KMS-11 (cell line): ENCODE results near the gene EPC2.

Experiments used
- H2AFZ ChIP-seq: fragments of 200-600 bp; sonication (generic); 2 replicates; pipeline ENCODE4 v1.6.1; 2016; ENCODE audit warnings: antibody characterized with exemption, mixed run types, low read depth
- H3K27ac ChIP-seq: fragments of 200-600 bp; sonication (generic); 2 replicates; pipeline ENCODE4 v1.6.1; 2016; ENCODE audit warnings: mild to moderate bottlenecking, mixed run types
- H3K27me3 ChIP-seq: fragments of 200-600 bp; sonication (generic); 2 replicates; pipeline ENCODE4 v1.6.1; 2017; ENCODE audit warnings: mild to moderate bottlenecking, low read depth, mixed run types, moderate library complexity; ENCODE audit not compliant: insufficient read depth
- H3K36me3 ChIP-seq: fragments of 200-600 bp; sonication (generic); 2 replicates; pipeline ENCODE4 v1.6.1; 2017; ENCODE audit warnings: mild to moderate bottlenecking, mixed run types; ENCODE audit not compliant: insufficient read depth
- H3K4me1 ChIP-seq: fragments of 200-600 bp; sonication (generic); 2 replicates; pipeline ENCODE4 v1.6.1; 2016; ENCODE audit warnings: mild to moderate bottlenecking, low read depth, mixed run types; ENCODE audit not compliant: poor library complexity, severe bottlenecking
- H3K4me2 ChIP-seq: fragments of 200-600 bp; sonication (generic); 2 replicates; pipeline ENCODE4 v1.7.0; 2016; ENCODE audit warnings: mild to moderate bottlenecking, mixed run types
- H3K4me3 ChIP-seq: fragments of 200-600 bp; sonication (generic); IDR thresholded peaks from 2 replicates; pipeline ENCODE4 v1.6.1; 2017; ENCODE audit warnings: low read depth, low read length, mixed read lengths; ENCODE audit not compliant: insufficient read depth
- H3K79me2 ChIP-seq: fragments of 200-600 bp; sonication (generic); 2 replicates; pipeline ENCODE4 v1.6.1; 2016; ENCODE audit warnings: low read depth, mixed run types; ENCODE audit not compliant: insufficient read depth
- H3K9ac ChIP-seq: fragments of 200-600 bp; sonication (generic); 2 replicates; pipeline ENCODE4 v1.6.1; 2016; ENCODE audit warnings: mild to moderate bottlenecking, mixed run types
- H4K20me1 ChIP-seq: fragments of 200-600 bp; sonication (generic); 2 replicates; pipeline ENCODE4 v1.6.1; 2016; ENCODE audit warnings: mild to moderate bottlenecking, mixed run types; ENCODE audit not compliant: insufficient read depth
- TF ChIP-seq, protein P1 (sequence below): fragments of 200-600 bp; sonication (generic); conservative IDR thresholded peaks from 2 replicates; pipeline ENCODE4 v1.6.1; 2017; ENCODE audit warnings: low read depth, mild to moderate bottlenecking, antibody characterized with exemption, low read length, moderate library complexity, mixed read lengths

Gene EPC2

GRCh38 chr2:148643998-148644882, at the start of gene EPC2:
Gene EPC2, plus strand, starts transcription at chr2:148644751. Its CDS starts 267 bp downstream, at chr2:148645018.
- no peaks in the 10 kb centered on the region for H3K36me3 ChIP-seq
- peak within 1 kb of the TSS; percentile 84 for H3K4me3 ChIP-seq
- H3K9ac ChIP-seq = peak within 1 kb of the TSS; percentile 88
- H2AFZ ChIP-seq = peak within 1 kb of the TSS; percentile 96
- H4K20me1 ChIP-seq = peaks cover 14% of the 10 kb centered on the region
- H3K79me2 ChIP-seq = peaks cover 38% of the 10 kb centered on the region
- TF ChIP-seq, protein P1, sequence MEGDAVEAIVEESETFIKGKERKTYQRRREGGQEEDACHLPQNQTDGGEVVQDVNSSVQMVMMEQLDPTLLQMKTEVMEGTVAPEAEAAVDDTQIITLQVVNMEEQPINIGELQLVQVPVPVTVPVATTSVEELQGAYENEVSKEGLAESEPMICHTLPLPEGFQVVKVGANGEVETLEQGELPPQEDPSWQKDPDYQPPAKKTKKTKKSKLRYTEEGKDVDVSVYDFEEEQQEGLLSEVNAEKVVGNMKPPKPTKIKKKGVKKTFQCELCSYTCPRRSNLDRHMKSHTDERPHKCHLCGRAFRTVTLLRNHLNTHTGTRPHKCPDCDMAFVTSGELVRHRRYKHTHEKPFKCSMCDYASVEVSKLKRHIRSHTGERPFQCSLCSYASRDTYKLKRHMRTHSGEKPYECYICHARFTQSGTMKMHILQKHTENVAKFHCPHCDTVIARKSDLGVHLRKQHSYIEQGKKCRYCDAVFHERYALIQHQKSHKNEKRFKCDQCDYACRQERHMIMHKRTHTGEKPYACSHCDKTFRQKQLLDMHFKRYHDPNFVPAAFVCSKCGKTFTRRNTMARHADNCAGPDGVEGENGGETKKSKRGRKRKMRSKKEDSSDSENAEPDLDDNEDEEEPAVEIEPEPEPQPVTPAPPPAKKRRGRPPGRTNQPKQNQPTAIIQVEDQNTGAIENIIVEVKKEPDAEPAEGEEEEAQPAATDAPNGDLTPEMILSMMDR = no peak
- peak within 1 kb of the TSS; percentile 91 for H3K4me2 ChIP-seq
- H3K27ac ChIP-seq = peak within 1 kb of the TSS; percentile 80
- 0 out of 2 replicates have a peak, but pooled peaks cover 5% of the 10 kb centered on the region for H3K27me3 ChIP-seq
- peaks cover 19% of the 10 kb centered on the region for H3K4me1 ChIP-seq

GRCh38 chr2:148596018-148596417, 48.5 kb upstream of the EPC2 start:
- H3K4me2 ChIP-seq = no peak overlapping the region
- no peaks in the 10 kb centered on the region for H3K4me1 ChIP-seq
- H3K9ac ChIP-seq = no peak overlapping the region
- no peak overlapping the region for H3K4me3 ChIP-seq
- H3K27me3 ChIP-seq = no peaks in the 10 kb centered on the region
- H3K79me2 ChIP-seq = no peaks in the 10 kb centered on the region
- TF ChIP-seq, protein P1 = no peak
- no peak overlapping the region for H2AFZ ChIP-seq
- no peaks in the 10 kb centered on the region for H4K20me1 ChIP-seq
- H3K36me3 ChIP-seq = no peaks in the 10 kb centered on the region; the same call in 1 of the 2 replicates
- H3K27ac ChIP-seq = no peak overlapping the region

DNA sequence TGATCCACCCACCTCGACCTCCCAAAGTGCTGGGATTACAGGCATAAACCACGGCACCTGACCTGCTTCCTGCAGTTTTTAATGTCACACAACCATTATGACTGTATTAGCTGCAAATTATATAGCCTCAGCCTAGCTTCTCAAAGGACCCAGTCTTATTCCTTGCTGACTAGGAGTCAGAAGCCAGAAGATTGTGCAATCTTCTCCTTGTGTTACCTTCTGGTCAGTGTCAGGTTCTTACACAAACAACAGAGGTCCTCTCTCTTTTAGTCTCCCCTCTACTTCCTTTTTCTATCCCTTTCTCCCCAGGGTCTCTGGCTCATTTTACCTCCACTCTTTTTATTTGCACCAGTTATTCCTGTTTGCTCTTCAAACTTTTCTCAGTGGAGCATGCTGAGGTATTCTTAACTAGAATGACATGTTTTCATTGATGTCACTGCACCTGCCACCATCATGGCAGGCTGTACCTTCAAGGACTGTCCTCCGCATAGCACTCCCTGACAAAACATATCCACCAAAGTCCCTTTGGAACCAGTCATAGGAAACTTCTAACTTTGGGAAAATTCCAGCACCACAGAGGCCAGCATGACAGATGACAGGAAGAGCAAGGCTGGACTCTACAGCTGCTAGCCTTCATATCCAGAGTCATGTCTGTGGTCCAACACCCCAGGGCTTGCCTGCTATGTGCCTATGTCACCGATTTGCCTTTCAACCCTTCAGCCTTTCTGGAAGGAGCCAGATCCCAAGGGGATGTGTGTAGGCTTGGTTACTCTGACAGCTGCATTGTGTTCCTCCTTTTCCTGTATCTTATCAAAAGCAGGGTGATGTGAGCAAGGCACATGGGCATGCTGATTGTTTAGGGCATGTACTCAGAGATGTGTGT, 45.2 kb upstream of the EPC2 start:
- Histone ChIP-seq H3K27me3 (no peaks in the 10 kb centered on the region), H3K79me2 (no peaks in the 10 kb centered on the region), H3K36me3 (no peaks in the 10 kb centered on the region; the same call in 1 of the 2 replicates), H3K4me3 (no peak overlapping the region), H3K27ac (no peak overlapping the region), H3K9ac (no peak overlapping the region), H3K4me1 (no peaks in the 10 kb centered on the region), H2AFZ (no peak overlapping the region), H3K4me2 (no peak overlapping the region), H4K20me1 (no peaks in the 10 kb centered on the region)
- TF ChIP-seq, protein P1 = no peak

- Histone ChIP-seq H2AFZ (no peak overlapping the region), H3K36me3 (no peaks in the 10 kb centered on the region; the same call in 1 of the 2 replicates), H3K4me2 (no peak overlapping the region), H3K27me3 (no peaks in the 10 kb centered on the region), H3K27ac (no peak overlapping the region), H3K4me3 (no peak overlapping the region), H3K4me1 (no peaks in the 10 kb centered on the region), H3K79me2 (no peaks in the 10 kb centered on the region), H4K20me1 (no peaks in the 10 kb centered on the region), H3K9ac (no peak overlapping the region)
- TF ChIP-seq, protein P1 = no peak
These were observed 41.5 kb upstream of the EPC2 start for GRCh38 chr2:148602885-148603561.
